Brain microvascular endothelial cell (primary cell): ENCODE measurements around the gene VWA3A.
"Not testable (repeated sequence)": the region's sequence is repeated elsewhere in the genome, so short reads cannot be mapped to it uniquely, and the experiment has no call there.

Source experiments
- DNase-seq: peaks from one replicate; pipeline ENCODE4 v3.0.0-alpha.2; 2020
- H3K27ac ChIP-seq: fragments of 250-450 bp; sonication (Bioruptor Pico); 2 replicates; pipeline ENCODE4 v1.5.1; 2020; ENCODE audit warnings: mild to moderate bottlenecking, moderate library complexity
- H3K27me3 ChIP-seq: fragments of 250-450 bp; sonication (Bioruptor Pico); replicated peaks from 2 replicates; pipeline ENCODE4 v1.5.1; 2020; ENCODE audit warnings: mild to moderate bottlenecking
- H3K36me3 ChIP-seq: fragments of 250-450 bp; sonication (Bioruptor Pico); replicated peaks from 2 replicates; pipeline ENCODE4 v1.5.1; 2020; ENCODE audit warnings: mild to moderate bottlenecking
- H3K4me3 ChIP-seq: 2 replicates; pipeline ENCODE4 v1.5.1; 2011; ENCODE audit warnings: low read depth, mild to moderate bottlenecking, control low read depth, low read length, moderate library complexity
- CTCF ChIP-seq: IDR thresholded peaks from 2 replicates; pipeline ENCODE4 v1.5.1; 2011; ENCODE audit warnings: low read depth, mild to moderate bottlenecking, moderate library complexity, low read length, control low read depth, inconsistent platforms; ENCODE audit errors: missing control alignments
- in situ Hi-C: cut with HindIII; loops from 2 replicates; pipeline ENCODE4 v1.10.0; 2017; ENCODE audit warnings: low sequenced_read_pairs, low pct_ligation_motif_present

VWA3A gene

GRCh38 chr16:22147853-22148252, 55.5 kb downstream of the VWA3A start:
- Histone ChIP-seq H3K27ac (no peak overlapping the region), H3K36me3 (no peaks in the 10 kb centered on the region), H3K4me3 (no peak overlapping the region), H3K27me3 (no peaks in the 10 kb centered on the region)
- no peak for TF ChIP-seq CTCF
- in situ Hi-C loops: no loop called here
- DNase-seq: no peak

- TF ChIP-seq CTCF: no peak
- DNase-seq: no peak
- in situ Hi-C loops: no loop called here
- no peak overlapping the region for H3K4me3 ChIP-seq
- no peaks in the 10 kb centered on the region for H3K27me3 ChIP-seq
- no peak overlapping the region for H3K27ac ChIP-seq
- no peaks in the 10 kb centered on the region for H3K36me3 ChIP-seq
Observed at GRCh38 chr16:22151246-22151998, 59.1 kb downstream of the VWA3A start.

- no peak overlapping the region for H3K4me3 ChIP-seq
- in situ Hi-C loops: no loop called here
- H3K27ac ChIP-seq: no peak overlapping the region
- TF ChIP-seq CTCF: no peak
- no peaks in the 10 kb centered on the region for H3K27me3 ChIP-seq
- no peaks in the 10 kb centered on the region for H3K36me3 ChIP-seq
- DNase-seq: no peak
Observed at GRCh38 chr16:22152316-22152715, 60.0 kb downstream of the VWA3A start.

- H3K27me3 ChIP-seq, H3K27ac ChIP-seq, in situ Hi-C loops, DNase-seq, H3K36me3 ChIP-seq, H3K4me3 ChIP-seq: not testable (repeated sequence)
Observed at GRCh38 chr16:22153078-22153477, 60.7 kb downstream of the VWA3A start.

- DNase-seq: no peak
- Histone ChIP-seq H3K4me3 (no peak overlapping the region), H3K27ac (no peak overlapping the region), H3K27me3 (peaks cover 20% of the 10 kb centered on the region), H3K36me3 (no peaks in the 10 kb centered on the region)
- in situ Hi-C loops: no loop called here
- TF ChIP-seq CTCF: no peak
Observed at GRCh38 chr16:22161401-22161800, 69.1 kb downstream of the VWA3A start.

GRCh38 chr16:22161999-22162655, 69.8 kb downstream of the VWA3A start, which contains the start of gene SDR42E2:
SDR42E2 (plus strand) TSS chr16:22162506; CDS start chr16:22165583, 3,077 bp downstream.
- Histone ChIP-seq H3K4me3 (no peak within 1 kb of the TSS), H3K27me3 (peaks cover 20% of the 10 kb centered on the region), H3K36me3 (no peaks in the 10 kb centered on the region), H3K27ac (no peak within 1 kb of the TSS)
- no peak for DNase-seq
- no peak for TF ChIP-seq CTCF
- in situ Hi-C loops: no loop called here
